Femur (tissue), 1 donor: ENCODE data around the gene TLR9.

Source experiments
- DNase-seq: peaks from one replicate; pipeline ENCODE4 v3.0.0-alpha.2; 2017

Gene TLR9

DNA sequence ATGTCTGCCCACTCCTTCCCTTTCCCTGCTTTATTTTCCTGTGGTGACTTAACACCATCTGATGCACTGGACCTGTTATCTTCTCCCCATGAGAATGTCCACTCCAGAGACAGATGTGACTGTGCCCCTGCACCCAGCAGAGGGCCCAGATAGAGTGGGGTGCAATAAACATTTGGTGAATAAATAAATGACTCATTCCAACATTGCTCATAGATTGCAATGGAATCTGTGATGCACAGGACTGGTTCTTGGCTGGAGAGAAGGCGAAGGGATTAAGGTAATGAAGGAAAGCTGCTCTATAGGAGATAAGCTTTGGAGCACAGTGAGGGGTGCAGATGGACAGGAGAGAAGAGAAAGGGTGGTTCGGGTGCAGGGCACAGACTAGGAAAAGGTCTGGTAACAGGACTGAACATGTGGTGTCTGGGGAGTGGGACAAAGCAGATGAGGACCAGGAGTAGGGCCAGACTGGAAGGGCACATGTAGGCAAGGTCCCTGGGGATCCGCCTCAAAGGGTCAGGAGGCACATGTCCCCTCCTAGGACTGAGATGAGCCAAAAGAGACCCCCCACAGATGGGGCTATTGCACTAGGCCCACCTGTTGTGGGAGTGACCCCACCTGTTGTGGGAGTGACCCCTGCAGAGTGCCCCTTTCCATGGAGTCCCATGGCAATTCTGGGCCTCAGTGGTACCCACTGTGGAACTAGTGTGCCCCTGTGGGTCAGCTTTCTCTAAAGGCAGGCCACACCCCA, 53.8 kb downstream of the TLR9 start:
- DNase-seq, result no peak
